Measurements from ENCODE around the gene UBTD2. TPM values are rescaled to one million over a fixed set of nuclear protein-coding genes. Genes with fewer than 3 reads are reported as not detected.

The UBTD2 gene
- total RNA-seq, 1 donor from 2014 or later, result 6.8 TPM

- Histone ChIP-seq H3K9me3 (no peaks in the 10 kb centered on the region), H3K4me3 (no peak overlapping the region), H3K27ac (no peak overlapping the region), H3K36me3 (no peaks in the 10 kb centered on the region), H3K27me3 (no peaks in the 10 kb centered on the region), H3K4me1 (no peaks in the 10 kb centered on the region)
- intact Hi-C loops (cut with DNase I), result no loop called here
- no peak for DNase-seq (ENCODE audit: low spot score in 2 of 2)
- TF ChIP-seq CTCF (IDR thresholded peaks at IDR 0.05), result no peak
These were observed 40.3 kb downstream of the UBTD2 start for GRCh38 chr5:172243302-172243701.

- no peaks in the 10 kb centered on the region for H3K9me3 ChIP-seq
- TF ChIP-seq CTCF (IDR thresholded peaks at IDR 0.05), result no peak
- no peak for DNase-seq (ENCODE audit: low spot score in 2 of 2)
- H3K4me1 ChIP-seq, result no peaks in the 10 kb centered on the region
- intact Hi-C loops (cut with DNase I), result no loop called here
- no peaks in the 10 kb centered on the region for H3K27me3 ChIP-seq
- no peak overlapping the region for H3K4me3 ChIP-seq
- peaks cover 0 to 9% of the 10 kb centered on the region in 2 donors for H3K36me3 ChIP-seq
- H3K27ac ChIP-seq, result no peak overlapping the region
These were observed 45.2 kb downstream of the UBTD2 start for GRCh38 chr5:172238334-172238733.

GRCh38 chr5:172235827-172236736, 47.5 kb downstream of the UBTD2 start:
- no peaks in the 10 kb centered on the region for H3K4me1 ChIP-seq
- TF ChIP-seq CTCF (IDR thresholded peaks at IDR 0.05), result no peak
- H3K4me3 ChIP-seq, result no peak overlapping the region
- H3K36me3 ChIP-seq, result peaks cover 4 to 14% of the 10 kb centered on the region in 2 donors
- intact Hi-C loops (cut with DNase I), result no loop called here
- no peaks in the 10 kb centered on the region for H3K27me3 ChIP-seq
- DNase-seq (ENCODE audit: low spot score in 2 of 2), result no peak
- H3K9me3 ChIP-seq, result no peaks in the 10 kb centered on the region
- H3K27ac ChIP-seq, result no peak overlapping the region

GRCh38 chr5:172235132-172235780, 48.3 kb downstream of the UBTD2 start:
- intact Hi-C loops (cut with DNase I), result no loop called here
- no peaks in the 10 kb centered on the region for H3K4me1 ChIP-seq
- peaks cover 4 to 14% of the 10 kb centered on the region in 2 donors for H3K36me3 ChIP-seq
- H3K4me3 ChIP-seq, result no peak overlapping the region
- DNase-seq (ENCODE audit: low spot score in 2 of 2), result no peak
- H3K27me3 ChIP-seq, result no peaks in the 10 kb centered on the region
- no peaks in the 10 kb centered on the region for H3K9me3 ChIP-seq
- H3K27ac ChIP-seq, result no peak overlapping the region
- no peak for TF ChIP-seq CTCF (IDR thresholded peaks at IDR 0.05)

- intact Hi-C loops (cut with DNase I), result no loop called here
These were observed 49.5 kb downstream of the UBTD2 start for GRCh38 chr5:172234031-172234430.

More at GRCh38 chr5:172234031-172234430, 49.5 kb downstream of the UBTD2 start:
- Histone ChIP-seq H3K27ac (no peak overlapping the region), H3K27me3 (no peaks in the 10 kb centered on the region), H3K4me3 (no peak overlapping the region), H3K4me1 (no peaks in the 10 kb centered on the region), H3K9me3 (no peaks in the 10 kb centered on the region), H3K36me3 (peaks cover 4 to 14% of the 10 kb centered on the region in 2 donors)
- DNase-seq (ENCODE audit: low spot score in 2 of 2), result no peak
- TF ChIP-seq CTCF (IDR thresholded peaks at IDR 0.05), result no peak

Measured in ascending aorta (tissue), 2 donors.